Esophagus muscularis mucosa (tissue), 4 donors: ENCODE data around the gene BCR.

Source experiments
- CTCF ChIP-seq, 3 experiments: fragments of 200-600 bp in 2 of 3; fragments of 450-650 bp in 1 of 3; sonication (generic) in 2 of 3; IDR thresholded peaks; one replicate each; pipeline ENCODE4 v1.5.1; 2017 to 2019; ENCODE audit warnings: antibody characterized with exemption in 3 of 3, mild to moderate bottlenecking in 2 of 3, moderate library complexity in 1 of 3
- EP300 ChIP-seq: sonication (generic); formaldehyde crosslinking; IDR thresholded peaks from one replicate; pipeline ENCODE4 v1.6.1; 2017; ENCODE audit warnings: antibody characterized with exemption
- POLR2A ChIP-seq: fragments of 450-650 bp; IDR thresholded peaks from one replicate; pipeline ENCODE4 v1.6.1; 2017; ENCODE audit warnings: antibody characterized with exemption, moderate library complexity, mild to moderate bottlenecking, low read depth
- POLR2AphosphoS5 ChIP-seq, 2 donors: sonication (generic); formaldehyde crosslinking; IDR thresholded peaks; one replicate each; pipeline ENCODE4 v1.6.1; 2017; ENCODE audit warnings: antibody characterized with exemption in 2 of 2

GRCh38 chr22:23277583-23278295 lies 97.4 kb downstream of the BCR start:
- no peak for TF ChIP-seq EP300
- no peak for TF ChIP-seq CTCF (IDR thresholded peaks at IDR 0.05)
- no peak for TF ChIP-seq POLR2A
- TF ChIP-seq POLR2AphosphoS5 (IDR thresholded peaks at IDR 0.05): no peak
